DOHH2 (cell line): Measurements from ENCODE around the gene CCP110.

ENCODE experiments used
- CTCF ChIP-seq: fragments of 200-600 bp; sonication (generic); IDR thresholded peaks from one replicate; pipeline ENCODE4 v1.5.1; 2014; ENCODE audit warnings: antibody characterized with exemption, mild to moderate bottlenecking, low read depth, low read length; ENCODE audit not compliant: poor library complexity, severe bottlenecking
- EZH2phosphoT487 ChIP-seq: fragments of 200-600 bp; sonication (generic); IDR thresholded peaks from 2 replicates; pipeline ENCODE4 v1.6.1; 2017; ENCODE audit warnings: borderline replicate concordance, mild to moderate bottlenecking, antibody characterized with exemption, low read length, moderate library complexity, mixed read lengths

- TF ChIP-seq CTCF (no peak), EZH2phosphoT487 (no peak)
Measured at GRCh38 chr16:19513377-19514053, 10.2 kb upstream of the CCP110 start.
